Neural crest cell (in vitro differentiated cells): ENCODE measurements around the gene CYSTM1. TPM values are rescaled to one million over a fixed set of nuclear protein-coding genes. Genes with fewer than 3 reads are reported as not detected.

ENCODE experiments used
- DNase-seq: peaks from one replicate; pipeline ENCODE4 v3.0.0; 2021; ENCODE audit warnings: low read depth, mixed read lengths, low spot score
- H3K27ac Mint-ChIP-seq: one replicate; pipeline ENCODE4 v1.8.0; 2021; ENCODE audit warnings: mild to moderate bottlenecking, mixed read lengths; ENCODE audit not compliant: unreplicated experiment
- H3K27me3 Mint-ChIP-seq: 2 replicates; pipeline ENCODE4 v1.8.0; 2021; ENCODE audit warnings: low read depth, mild to moderate bottlenecking, mixed read lengths
- H3K36me3 Mint-ChIP-seq: 2 replicates; pipeline ENCODE4 v1.8.0; 2021; ENCODE audit warnings: low read depth, mild to moderate bottlenecking, mixed read lengths
- H3K4me1 Mint-ChIP-seq: 2 replicates; pipeline ENCODE4 v1.8.0; 2021; ENCODE audit warnings: mixed read lengths
- H3K4me3 Mint-ChIP-seq: one replicate; pipeline ENCODE4 v1.8.0; 2021; ENCODE audit warnings: mild to moderate bottlenecking, mixed read lengths
- H3K9me3 Mint-ChIP-seq: 2 replicates; pipeline ENCODE4 v1.8.0; 2021; ENCODE audit warnings: mixed read lengths
- total RNA-seq: library from RNA; stranded (reverse); gene quantifications from 2 replicates; pipeline ENCODE4 v1.2.1, GENCODE V29; 2021
- TF ChIP-seq, protein P1 (sequence below): fragments of 200-600 bp; sonication (generic); conservative IDR thresholded peaks from 2 replicates; pipeline ENCODE4 v1.5.0; 2021; ENCODE audit warnings: antibody characterized with exemption, mild to moderate bottlenecking

Gene CYSTM1
- total RNA-seq, 1 donor from 2014 or later = 19.8 TPM

DNA sequence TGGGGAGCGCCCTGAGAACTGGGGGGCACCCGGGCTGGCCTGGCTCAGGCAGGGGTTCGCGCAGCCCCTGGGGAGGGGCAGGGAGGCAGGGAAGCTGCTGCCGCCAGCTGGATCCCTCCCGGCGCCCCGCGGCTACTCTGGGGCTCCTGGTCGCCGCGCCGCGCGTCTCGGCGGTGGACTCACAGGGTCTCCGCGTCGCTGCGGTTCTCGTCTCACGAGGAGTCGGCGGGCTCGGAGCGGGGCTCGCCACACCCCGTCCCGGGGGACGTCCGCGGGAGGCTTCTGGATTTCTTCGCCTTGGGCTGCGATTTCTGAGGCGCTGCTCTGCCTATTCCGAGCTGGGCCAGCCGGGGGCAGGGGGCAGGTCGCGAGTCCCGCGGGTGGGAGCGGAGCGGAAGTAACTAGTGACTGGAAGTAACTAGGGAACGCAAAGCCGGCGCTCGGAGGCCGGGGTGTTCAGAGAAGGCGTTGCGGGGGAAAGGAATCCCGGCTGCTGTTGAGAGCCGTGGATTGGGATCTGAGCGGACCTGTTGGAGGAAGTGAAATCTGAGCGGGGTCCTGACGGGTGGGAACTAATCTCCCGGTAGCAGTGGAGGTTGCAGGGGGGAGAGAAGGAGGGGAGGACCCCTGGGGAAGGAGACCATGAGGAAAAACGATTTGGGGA is 511 bp downstream of the CYSTM1 start:
- Mint-ChIP-seq H3K27ac (peak overlapping the region; percentile 95), H3K4me1 (peaks cover 11% of the 10 kb centered on the region), H3K36me3 (no peaks in the 10 kb centered on the region), H3K27me3 (peaks cover 15% of the 10 kb centered on the region), H3K9me3 (no peaks in the 10 kb centered on the region), H3K4me3 (peak overlapping the region; percentile 99)
- TF ChIP-seq, protein P1, sequence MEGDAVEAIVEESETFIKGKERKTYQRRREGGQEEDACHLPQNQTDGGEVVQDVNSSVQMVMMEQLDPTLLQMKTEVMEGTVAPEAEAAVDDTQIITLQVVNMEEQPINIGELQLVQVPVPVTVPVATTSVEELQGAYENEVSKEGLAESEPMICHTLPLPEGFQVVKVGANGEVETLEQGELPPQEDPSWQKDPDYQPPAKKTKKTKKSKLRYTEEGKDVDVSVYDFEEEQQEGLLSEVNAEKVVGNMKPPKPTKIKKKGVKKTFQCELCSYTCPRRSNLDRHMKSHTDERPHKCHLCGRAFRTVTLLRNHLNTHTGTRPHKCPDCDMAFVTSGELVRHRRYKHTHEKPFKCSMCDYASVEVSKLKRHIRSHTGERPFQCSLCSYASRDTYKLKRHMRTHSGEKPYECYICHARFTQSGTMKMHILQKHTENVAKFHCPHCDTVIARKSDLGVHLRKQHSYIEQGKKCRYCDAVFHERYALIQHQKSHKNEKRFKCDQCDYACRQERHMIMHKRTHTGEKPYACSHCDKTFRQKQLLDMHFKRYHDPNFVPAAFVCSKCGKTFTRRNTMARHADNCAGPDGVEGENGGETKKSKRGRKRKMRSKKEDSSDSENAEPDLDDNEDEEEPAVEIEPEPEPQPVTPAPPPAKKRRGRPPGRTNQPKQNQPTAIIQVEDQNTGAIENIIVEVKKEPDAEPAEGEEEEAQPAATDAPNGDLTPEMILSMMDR = peak; percentile 29
- peak; percentile 59 for DNase-seq

- peaks cover 15% of the 10 kb centered on the region for H3K27me3 Mint-ChIP-seq
- TF ChIP-seq, protein P1 = no peak
- peaks cover 11% of the 10 kb centered on the region for H3K4me1 Mint-ChIP-seq
- no peaks in the 10 kb centered on the region for H3K36me3 Mint-ChIP-seq
- no peak for DNase-seq
- H3K9me3 Mint-ChIP-seq = no peaks in the 10 kb centered on the region
- H3K4me3 Mint-ChIP-seq = peak overlapping the region; percentile 99
- peak overlapping the region; percentile 95 for H3K27ac Mint-ChIP-seq
Measured at GRCh38 chr5:140176031-140176387, 1.0 kb downstream of the CYSTM1 start.

GRCh38 chr5:140178086-140178410 is 3.1 kb downstream of the CYSTM1 start:
- H3K36me3 Mint-ChIP-seq = no peaks in the 10 kb centered on the region

DNA sequence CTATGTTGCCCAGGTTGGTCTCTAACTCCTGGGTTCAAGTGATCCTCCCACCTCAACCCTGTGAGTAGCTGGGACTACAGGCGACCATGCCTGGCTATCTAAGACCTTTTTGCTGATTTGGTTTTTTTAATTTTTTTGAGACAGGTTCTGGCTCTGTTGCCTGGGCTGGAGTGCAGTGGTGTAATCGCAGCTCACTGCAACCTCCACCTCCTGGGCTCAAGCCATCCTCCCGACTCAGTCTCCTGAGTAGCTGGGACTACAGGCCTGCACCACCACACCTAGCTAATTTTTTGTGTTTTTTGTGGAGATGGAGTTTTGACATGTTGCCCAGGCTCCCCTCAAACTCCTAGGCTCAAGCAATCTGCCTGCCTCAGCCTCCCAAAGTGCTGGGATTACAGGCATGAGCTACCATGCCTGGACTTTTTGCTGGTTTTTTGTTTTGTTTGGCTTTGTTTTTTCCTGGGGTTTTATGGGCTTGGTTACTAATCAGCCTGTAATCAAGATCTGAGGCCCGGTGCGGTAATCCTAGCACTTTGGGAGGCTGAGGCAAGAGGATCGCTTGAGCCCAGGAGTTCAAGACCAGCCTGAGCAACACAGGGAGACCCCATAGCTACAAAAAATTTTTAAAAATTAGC is 3.6 kb downstream of the CYSTM1 start:
- DNase-seq = no peak
- Mint-ChIP-seq H3K9me3 (no peaks in the 10 kb centered on the region), H3K27me3 (peaks cover 6% of the 10 kb centered on the region), H3K36me3 (no peaks in the 10 kb centered on the region), H3K27ac (no peak overlapping the region), H3K4me1 (peaks cover 15% of the 10 kb centered on the region), H3K4me3 (no peak overlapping the region)
- TF ChIP-seq, protein P1 = no peak

More at GRCh38 chr5:140178086-140178410, 3.1 kb downstream of the CYSTM1 start:
- Mint-ChIP-seq H3K4me3 (peak overlapping the region; percentile 76), H3K9me3 (no peaks in the 10 kb centered on the region), H3K27ac (no peak overlapping the region), H3K4me1 (peaks cover 11% of the 10 kb centered on the region), H3K27me3 (peaks cover 11% of the 10 kb centered on the region)
- no peak for DNase-seq
- TF ChIP-seq, protein P1 = no peak

GRCh38 chr5:140181002-140181483 is 6.1 kb downstream of the CYSTM1 start:
- DNase-seq = no peak
- Mint-ChIP-seq H3K36me3 (no peaks in the 10 kb centered on the region), H3K4me1 (peaks cover 5% of the 10 kb centered on the region), H3K4me3 (no peak overlapping the region), H3K27me3 (no peaks in the 10 kb centered on the region), H3K9me3 (no peaks in the 10 kb centered on the region), H3K27ac (no peak overlapping the region)
- TF ChIP-seq, protein P1 = no peak
